Stimulated activated CD4-positive, alpha-beta T cell treated with anti-CD3 and anti-CD28 coated beads, Interleukin-12 subunit alpha, Interleukin-12 subunit beta, amount 100 ng/mL, for 48 hours (primary cell): ENCODE results near the gene VPS39.
A peak's percentile ranks its signal among the peaks of the same experiment; 100 is the strongest.

ENCODE experiments used
- DNase-seq, 3 donors: peaks; one replicate each; pipeline ENCODE4 v3.0.0-alpha.2; 2020; ENCODE audit warnings: low read depth in 2 of 3, low spot score in 1 of 3

Gene VPS39

DNA sequence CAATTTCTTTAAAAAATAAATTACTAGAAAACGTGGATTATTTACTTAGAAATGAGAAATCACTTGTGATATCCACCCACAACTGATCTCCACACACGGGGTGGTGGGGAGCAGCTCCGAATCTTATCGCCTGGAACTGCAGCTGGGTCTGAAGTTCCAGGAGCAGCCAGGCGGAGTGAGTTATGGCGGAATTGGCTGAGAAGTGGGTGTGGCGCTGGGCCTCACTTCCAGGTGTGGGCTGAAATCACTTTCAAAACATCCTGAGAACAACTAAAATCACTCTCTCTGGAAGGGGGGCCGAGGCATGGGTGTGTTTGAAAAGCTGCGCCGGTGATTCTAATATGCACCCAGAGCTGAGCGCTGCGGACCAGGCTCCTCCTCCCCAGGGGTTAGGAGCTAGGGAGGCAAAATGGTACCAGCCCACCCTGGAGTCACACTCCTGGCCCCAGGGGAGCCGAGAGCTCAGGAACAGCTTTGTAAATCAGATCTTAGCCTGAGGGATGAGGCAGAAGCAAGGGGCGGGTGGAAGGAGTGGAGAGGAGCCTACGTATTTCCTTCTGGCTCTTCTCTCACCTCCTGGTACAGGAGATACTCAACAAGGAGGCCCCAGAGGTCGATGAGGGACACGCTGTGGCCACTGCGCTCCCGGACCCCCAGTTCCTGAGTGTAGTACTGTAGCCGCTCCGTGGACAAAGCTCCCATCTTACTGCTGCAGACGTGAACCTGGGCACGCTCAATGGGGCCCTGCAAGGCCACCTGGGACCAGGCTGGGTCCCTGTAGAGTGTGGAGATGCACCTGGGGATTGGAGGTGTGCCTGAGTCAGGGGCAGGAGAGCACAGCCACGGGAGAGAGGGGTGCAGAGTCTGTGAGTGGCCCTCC lies 61.3 kb downstream of the VPS39 start:
- no peak for DNase-seq

DNA sequence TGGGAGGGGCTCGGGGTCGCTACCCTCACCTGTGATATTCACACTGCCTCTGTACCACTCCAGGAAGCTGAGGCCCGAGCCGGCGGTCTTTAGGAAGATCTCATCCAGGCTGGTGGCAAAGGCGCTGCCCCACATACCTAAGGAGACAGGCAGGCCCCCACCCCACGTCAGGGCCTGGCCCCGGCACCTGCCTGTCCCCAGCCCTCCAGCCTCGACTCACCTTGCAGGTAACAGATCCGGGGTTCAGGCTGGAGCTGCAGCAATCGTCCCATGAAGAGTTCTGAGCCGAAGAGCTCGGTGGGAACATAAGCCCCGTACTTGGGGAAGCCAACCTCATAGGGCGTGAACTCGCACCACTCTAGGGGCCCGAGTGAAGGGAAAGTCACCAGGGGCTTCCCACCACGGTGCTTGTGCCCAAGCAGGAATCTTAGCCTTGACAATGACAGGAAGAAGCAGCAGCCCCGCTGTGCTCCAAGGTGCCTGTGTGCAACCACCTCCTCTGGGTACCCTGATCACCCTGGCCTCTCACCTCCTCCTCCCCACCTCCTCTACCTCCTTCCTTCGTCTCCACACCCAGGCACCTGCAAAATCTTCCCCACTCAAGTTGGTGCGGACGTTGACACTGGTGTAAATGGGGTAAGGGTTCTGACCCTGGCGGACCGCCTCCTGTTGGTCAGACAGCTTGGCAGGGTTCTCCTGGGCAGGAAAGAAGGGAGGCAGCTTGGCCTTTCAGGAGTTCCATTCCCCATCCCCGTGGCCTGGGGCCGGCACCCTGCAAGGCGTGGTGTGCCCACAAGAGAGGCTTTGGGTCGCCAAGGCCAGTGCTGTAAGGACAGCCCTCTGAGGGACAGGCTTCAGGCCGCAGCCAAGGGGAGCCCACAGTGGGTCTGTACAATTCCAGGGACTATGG lies 62.3 kb downstream of the VPS39 start:
- DNase-seq, result no peak

DNA sequence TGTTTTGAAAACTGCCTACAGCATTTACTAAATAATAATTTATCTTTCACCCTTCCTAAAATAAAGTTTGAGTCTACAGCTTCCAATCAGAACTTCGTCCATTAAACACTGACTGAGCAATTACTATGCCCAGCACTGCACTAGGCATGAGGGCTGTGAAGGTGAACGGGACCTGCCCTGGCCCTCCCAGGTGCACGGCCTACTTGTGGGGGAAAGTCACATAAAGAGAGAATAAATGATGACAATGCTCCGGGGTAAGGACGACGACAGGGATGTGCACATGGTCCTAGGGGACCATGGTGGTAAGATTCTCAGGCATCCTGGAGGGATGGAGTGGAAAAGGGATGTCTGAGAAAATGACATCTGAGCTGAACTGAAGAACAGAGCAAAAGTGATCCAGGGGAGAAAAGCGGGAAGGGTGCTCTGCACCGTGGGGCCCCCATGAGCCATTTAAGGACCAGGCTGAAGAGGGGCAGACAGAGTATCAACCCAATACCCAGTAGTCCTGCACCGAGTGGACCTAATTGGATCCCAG lies 63.2 kb downstream of the VPS39 start:
- no peak for DNase-seq

DNA sequence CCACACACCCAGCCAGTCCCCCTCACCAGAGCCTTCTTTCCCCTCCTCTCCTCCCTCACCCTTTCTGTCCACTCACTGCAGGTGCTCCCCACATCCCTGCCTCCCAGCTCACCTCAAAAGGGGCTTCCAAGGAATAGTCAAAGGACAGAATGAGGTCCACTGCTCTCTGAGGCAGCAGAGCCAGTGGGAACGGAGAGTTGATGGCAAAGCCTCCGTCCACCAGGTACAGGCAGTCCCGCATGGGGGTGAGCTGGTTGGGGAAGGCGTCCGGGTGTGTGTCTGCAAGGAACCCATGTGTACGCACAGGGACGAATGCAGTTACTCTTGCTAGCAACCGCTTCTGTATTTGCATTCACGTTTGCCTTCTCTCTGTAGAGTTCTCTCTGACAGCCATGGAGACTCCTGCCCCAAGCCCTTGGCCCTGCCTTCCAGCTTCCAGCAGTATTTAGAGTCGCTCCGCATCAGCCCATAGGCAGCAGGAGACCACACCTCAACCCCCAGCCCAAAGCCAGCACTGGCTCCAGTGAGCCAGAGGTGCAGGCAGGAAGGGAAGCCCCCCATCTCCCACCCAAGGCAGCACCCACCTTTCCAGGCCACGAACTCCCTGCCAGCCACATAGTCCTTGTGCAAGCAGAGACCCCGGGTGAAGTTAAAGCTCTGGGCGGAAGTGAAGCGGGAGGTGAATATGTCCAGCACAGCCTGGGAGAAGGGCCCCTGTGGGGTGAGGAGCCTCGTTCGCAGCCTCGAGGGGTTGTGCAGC lies 64.1 kb downstream of the VPS39 start:
- no peak for DNase-seq

DNA sequence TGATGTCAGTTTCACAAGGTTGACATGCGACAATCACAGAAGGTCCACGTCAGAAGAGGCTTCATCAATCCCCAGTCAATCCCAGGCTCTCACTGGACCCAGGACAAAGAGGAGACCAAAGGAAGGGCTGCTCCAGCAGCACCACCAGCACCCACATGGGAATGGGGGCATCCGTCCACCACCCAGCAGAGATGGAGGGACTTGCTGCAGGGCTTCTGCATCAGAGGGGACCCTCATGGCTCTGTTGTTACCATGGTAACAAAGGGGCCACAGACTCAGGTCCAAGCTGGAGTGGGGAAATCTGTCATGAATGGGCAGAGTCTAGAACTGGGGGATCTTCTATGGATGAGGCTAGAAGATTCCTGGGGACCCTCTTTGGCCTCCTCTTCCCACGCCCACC lies 64.7 kb downstream of the VPS39 start:
- DNase-seq, result no peak

DNA sequence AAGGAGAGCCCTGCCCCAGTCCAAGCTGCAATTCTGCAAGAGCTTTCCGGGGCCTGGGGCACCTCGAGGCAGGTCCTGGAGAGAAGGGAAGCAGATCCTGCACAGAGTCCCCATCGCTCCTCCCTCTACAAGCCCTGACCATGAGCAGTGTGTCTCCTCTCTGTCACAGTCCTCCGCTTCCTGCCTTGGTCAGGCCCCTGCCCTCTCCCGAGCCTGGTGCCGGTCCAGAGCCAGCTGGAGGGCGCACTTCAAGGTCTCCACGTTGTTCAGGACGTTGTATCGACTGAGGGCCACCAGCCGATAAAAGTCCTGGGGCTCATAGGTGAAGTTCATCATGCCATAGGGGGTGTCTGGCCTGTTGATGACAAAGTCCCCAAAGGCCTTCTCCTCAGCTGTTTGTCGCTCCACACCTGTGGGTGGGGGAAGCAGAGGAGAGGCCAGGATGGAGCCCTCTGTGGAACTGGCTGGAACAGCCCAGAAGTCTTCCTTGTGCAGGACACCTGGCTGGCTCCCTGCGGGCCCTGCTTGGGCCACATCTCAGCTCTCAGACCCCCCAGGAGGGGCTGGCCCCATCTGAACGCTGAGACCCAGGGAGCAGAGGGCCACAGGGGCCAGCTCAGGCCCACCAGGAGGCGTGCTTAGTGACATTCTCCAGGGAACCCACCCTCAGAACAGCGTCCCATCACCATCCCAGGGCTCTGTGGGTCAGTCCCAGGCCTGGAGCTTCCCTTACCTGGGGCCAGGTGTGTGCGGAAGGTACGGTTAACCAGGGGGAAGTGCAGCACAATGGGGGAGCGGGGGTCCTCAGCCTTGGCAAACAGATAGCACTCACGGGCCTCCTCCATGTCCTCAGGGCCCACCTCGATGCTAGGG lies 66.1 kb downstream of the VPS39 start:
- DNase-seq, result no peak

DNA sequence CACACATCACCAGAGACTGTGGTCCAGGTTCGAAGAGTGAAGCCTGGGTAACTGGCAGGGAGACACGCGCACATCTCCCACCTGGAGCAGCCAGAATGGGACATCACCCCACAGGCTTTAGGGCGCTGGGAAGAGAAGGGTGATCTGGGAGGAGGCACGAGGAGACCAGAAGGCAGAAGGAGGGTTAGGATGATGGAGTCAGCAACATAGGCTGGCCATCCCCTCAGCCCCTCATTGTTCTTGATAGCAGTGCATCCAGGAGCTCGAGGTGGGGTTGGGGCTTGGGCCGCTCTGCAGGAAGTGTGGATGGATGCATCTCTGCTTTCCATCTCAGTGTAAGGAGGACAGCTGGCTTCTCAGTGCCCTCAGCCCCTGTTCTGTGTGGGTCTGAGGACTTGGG lies 66.9 kb downstream of the VPS39 start:
- DNase-seq, result no peak

DNA sequence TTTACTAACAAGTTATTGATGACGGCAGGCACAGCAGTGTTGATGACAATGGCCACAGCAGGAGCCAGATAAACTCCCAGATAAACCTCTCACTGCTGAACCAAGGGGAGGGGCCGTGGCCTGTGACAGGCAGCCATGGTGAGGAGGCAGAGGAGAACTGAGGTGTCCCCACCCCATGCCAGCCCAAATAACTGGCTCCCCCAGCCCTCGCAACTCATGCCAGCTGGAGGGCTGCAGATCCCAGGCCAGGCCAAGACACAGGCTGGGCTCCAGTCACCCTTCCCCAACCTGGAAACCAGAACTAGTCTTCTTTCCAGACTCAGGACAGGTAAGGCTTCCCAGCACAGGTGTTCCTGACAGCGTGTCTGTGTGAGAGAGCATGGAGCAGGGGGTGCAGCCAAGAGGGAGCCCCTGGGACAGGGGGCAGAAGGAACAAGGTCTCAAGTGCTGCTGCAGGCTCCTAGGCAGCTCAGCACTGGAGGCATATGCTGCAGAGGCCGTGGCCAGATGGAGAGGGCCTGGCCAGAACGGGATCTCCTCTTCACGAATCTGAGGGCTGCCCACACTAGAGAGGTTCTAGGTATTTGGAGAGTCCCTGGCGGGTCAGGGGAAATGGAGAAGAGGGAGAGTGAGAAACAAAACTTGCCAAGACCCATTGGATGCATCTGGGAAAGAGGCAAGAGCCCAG lies 67.6 kb downstream of the VPS39 start:
- DNase-seq, result no peak

DNA sequence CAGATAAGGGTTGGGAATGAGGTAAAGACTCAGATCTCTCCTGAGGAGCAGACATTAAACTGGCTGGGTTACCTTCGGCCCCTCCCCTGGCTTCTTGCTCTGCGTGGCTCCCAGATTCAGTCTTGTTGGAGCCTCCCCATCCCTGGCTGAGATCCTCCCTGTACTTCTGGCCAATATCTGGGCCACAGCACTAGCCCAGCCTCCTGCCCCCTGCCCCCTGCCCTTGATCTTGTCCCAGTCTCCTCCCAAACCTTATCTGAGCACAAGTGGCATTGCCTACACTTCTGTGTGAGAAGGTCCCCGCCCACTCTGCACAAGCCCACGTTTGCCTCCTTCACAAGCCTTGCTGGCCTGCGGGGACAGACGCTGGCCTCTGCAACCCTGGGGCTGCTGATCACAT lies 68.5 kb downstream of the VPS39 start:
- no peak for DNase-seq

DNA sequence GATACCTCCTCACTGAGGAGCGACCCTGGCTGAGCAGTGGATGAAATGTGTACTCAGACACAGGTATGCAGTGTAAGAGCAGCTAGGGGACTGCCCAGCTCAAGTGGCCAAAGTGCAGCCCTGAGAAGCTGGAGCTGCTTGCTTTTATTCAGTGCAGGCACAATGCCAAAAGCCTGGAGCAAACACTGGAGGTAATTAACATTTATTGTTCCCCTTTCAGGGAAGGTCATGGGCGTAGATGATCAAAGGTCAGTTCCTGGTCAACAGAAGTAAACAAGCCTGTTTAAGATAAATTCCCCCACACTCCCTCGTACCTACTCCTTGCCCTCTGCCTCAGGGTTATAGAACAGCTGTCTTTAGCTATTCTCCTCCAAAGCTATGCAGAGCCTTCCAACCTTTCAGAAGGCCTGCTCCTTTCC lies 69.1 kb downstream of the VPS39 start:
- DNase-seq, result no peak

DNA sequence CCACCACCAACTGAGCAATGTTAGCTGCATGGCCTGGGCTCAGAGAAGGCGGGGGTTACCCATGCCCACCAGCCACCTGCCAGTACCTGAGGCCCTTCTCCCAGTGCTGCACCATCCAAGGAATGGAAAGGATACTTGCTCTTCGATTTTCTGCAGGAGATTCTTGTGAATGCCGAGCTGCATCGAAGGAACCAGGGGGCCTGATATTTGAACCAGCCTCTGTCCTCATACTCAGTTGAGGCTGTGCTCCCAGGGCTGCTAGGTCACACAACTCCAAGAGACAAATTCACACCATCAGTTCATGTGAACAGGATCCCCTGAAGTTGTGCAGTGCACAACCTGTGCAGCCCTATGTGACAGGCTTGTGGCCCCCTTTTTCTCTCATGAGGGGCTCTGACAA lies 69.7 kb downstream of the VPS39 start:
- DNase-seq, result no peak

DNA sequence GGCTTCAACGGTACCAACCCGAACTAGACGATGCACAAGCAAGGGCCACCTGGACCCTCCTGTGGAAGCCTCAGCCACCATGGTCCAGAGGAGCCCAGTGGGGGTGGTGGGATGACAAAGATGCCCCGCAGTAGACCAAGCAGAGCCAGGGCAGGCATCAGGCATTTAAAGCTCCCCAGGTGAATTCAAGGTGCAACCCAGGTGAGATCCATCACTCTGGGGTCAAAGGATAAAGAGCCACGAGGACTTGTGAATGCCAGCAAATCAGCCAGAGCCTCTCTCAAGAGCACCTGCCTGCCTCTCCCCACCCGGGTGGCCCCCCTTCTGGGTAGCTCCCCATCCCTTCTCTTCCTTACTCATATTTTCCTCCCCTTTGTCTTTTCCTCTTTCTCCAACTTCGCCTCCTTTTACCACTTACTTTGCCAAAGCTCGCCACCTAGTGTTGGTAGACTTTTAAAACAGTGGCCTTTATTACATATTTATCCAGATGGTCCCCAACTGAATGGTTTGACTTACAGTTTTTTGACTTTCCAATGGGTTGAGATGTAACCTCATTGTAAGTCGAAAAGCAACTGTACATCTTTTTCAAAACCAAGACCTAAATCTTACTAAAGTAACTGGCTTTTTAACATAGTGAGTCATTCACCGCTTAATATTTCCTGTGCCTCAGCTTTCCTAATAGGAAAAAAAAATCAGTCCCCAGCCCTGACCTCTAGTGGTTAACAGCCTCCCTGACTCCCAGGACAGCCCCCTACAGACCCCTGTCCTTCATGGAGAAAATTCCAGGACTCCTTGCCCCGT lies 70.4 kb downstream of the VPS39 start:
- DNase-seq, result peak in 2 of 3 donors; percentile 5 to 25

DNA sequence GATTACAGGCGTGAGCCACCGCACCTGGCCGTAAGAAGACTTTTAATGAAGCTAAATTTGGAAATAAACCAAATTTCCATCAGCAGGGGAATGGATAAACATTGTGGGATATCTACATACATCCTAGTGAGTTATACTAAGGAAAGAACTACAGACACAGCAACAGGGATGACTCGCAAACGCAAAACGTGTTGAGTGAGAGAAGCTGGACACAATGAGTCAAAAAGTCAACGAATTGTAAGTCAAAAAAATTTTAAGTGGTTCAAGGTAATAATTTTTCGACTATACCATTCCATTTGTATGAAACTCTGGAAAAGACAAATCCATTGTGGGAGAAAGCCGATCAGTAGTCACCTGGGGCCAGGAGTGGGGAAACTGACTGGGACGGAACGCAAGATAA lies 71.6 kb downstream of the VPS39 start:
- no peak for DNase-seq

DNA sequence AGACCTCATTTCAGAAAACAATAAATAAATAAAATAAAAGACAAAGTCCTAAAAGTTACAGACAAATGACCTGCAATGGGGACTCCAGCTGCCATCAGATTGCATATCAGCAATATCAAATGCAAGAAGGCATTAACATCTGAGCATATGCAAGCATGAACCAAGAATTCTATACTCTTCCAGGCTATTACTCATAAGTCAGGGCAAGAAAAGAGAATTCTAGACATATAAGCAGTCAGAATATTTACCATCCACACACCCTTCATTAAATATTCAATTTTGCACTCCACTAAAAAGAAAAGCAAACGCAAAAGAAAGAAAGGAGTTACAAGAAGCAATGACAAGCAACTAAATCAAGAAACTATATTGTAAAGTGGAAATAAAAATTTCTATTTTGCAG lies 72.8 kb downstream of the VPS39 start:
- no peak for DNase-seq

DNA sequence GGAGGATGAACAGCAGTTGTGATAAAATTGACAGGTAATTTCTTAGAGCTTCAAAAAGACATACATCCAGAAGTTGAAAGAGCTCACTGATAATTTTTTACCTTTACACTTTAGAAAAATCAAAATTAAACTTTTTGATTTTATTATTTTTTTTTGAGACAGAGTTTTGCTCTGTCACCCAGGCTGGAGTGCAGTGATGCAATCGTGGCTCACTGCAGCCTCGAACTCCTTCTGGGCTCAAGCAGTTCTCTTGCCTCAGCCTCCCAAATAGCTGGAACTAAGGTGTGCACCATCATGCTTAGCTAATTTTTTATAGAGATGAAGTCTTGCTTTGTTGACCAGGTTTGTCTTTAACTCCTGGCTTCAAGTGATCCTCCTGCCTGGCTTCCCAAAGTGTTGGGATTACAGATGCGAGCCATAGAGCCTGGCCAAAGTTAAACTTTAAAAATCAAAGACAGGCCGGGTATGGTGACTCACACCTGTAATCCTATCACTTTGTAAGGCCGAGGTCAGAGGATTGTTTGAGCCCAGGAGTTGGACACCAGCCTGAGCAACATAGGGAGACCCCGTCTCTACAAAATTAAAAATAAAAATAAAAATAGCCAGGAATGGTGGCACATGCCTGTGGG lies 73.4 kb downstream of the VPS39 start:
- DNase-seq, result no peak

DNA sequence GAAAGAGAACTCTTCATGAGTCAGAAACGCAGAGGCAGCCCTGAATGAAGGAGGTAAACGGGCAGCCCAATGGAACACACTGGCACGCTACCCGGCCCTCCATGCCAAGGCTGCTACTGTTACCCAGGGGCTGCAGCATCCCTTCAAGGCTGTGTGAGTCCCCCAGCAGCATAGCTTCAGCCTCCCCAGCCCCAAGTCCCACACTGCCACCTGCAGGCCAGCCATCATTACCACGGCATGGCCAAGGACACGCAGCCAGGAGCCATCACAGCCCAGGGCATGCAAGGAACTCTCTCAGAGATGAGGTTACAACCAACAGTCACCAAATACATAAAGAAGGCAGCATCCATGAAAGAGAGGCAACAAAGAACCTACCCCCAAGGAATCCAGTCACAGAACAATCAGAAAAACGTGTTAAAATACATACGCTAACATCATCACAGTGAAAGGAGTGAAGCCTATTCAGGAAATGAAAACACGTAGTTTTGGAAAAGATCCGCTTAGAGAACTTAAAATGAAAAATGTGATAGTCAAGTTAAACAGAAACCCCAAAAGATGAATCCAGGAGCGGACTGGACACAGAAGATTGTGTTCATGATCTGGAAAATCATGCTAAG lies 74.1 kb downstream of the VPS39 start:
- peak; percentile 46 to 61 (median 49) for DNase-seq

DNA sequence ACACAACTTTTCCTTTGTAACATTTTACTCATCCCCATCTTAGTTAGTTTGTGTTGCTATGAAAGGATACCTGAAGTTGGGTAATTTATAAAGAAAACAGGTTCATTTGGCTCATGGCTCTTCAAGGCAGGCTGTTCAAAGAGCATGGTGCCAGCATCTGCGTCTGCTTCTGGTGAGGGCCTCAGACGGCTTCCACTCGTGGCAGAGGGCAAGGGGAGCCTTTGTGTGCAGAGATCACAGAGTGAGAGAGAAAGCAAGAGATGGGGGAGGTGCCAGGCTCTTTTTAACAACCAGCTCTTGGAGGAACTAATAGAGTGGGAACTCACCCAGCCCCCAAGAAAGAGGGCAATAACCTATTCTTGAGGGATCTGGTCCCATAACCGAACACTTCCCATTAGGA lies 74.7 kb downstream of the VPS39 start:
- DNase-seq, result no peak
